IPS-20b (cell line): ENCODE results near the gene MTUS2.

Experiments used
- H3K27ac ChIP-seq: one replicate; pipeline ENCODE4 v1.5.1; 2013; ENCODE audit warnings: low read length
- H3K27me3 ChIP-seq: 2 replicates; pipeline ENCODE4 v1.6.1; 2013; ENCODE audit warnings: mild to moderate bottlenecking, low read length, inconsistent platforms; ENCODE audit not compliant: insufficient read depth
- H3K36me3 ChIP-seq: 2 replicates; pipeline ENCODE4 v1.6.1; 2013; ENCODE audit warnings: low read depth, mild to moderate bottlenecking, inconsistent platforms, low read length, moderate library complexity; ENCODE audit not compliant: insufficient read depth
- H3K4me1 ChIP-seq: 2 replicates; pipeline ENCODE4 v1.6.1; 2013; ENCODE audit warnings: mild to moderate bottlenecking, control low read depth, inconsistent platforms, low read length, moderate library complexity; ENCODE audit not compliant: insufficient read depth
- H3K4me3 ChIP-seq: 2 replicates; pipeline ENCODE4 v1.5.1; 2013; ENCODE audit warnings: mild to moderate bottlenecking, low read length, inconsistent platforms
- H3K9ac ChIP-seq: 2 replicates; pipeline ENCODE4 v1.6.1; 2013; ENCODE audit warnings: low read depth, mild to moderate bottlenecking, inconsistent platforms, low read length, moderate library complexity
- H3K9me3 ChIP-seq: 2 replicates; pipeline ENCODE4 v1.6.1; 2013; ENCODE audit warnings: mild to moderate bottlenecking, low read depth, low read length, inconsistent platforms; ENCODE audit not compliant: insufficient read depth

MTUS2 gene

GRCh38 chr13:29489650-29490560 is 669.8 kb downstream of the MTUS2 start:
- Histone ChIP-seq H3K9ac (no peak overlapping the region), H3K27ac (no peak overlapping the region), H3K9me3 (no peaks in the 10 kb centered on the region), H3K36me3 (no peaks in the 10 kb centered on the region), H3K27me3 (no peaks in the 10 kb centered on the region), H3K4me3 (no peak overlapping the region), H3K4me1 (peaks cover 8% of the 10 kb centered on the region; the same call in 1 of the 2 replicates)

GRCh38 chr13:29490561-29490885 is 670.4 kb downstream of the MTUS2 start:
- H3K27me3 ChIP-seq = no peaks in the 10 kb centered on the region
- peaks cover 8% of the 10 kb centered on the region; the same call in 1 of the 2 replicates for H3K4me1 ChIP-seq
- H3K4me3 ChIP-seq = no peak overlapping the region
- H3K27ac ChIP-seq = no peak overlapping the region
- no peaks in the 10 kb centered on the region for H3K36me3 ChIP-seq
- no peak overlapping the region for H3K9ac ChIP-seq
- no peaks in the 10 kb centered on the region for H3K9me3 ChIP-seq

- H3K4me3 ChIP-seq = no peak overlapping the region
- H3K4me1 ChIP-seq = peaks cover 8% of the 10 kb centered on the region; the same call in 1 of the 2 replicates
- H3K36me3 ChIP-seq = no peaks in the 10 kb centered on the region
- no peak overlapping the region for H3K9ac ChIP-seq
- no peaks in the 10 kb centered on the region for H3K27me3 ChIP-seq
- H3K27ac ChIP-seq = no peak overlapping the region
- H3K9me3 ChIP-seq = no peaks in the 10 kb centered on the region
Measured at GRCh38 chr13:29491248-29491647, 671.1 kb downstream of the MTUS2 start.

GRCh38 chr13:29493796-29494195 is 673.7 kb downstream of the MTUS2 start:
- H3K27me3 ChIP-seq = no peaks in the 10 kb centered on the region

GRCh38 chr13:29494520-29494919 is 674.4 kb downstream of the MTUS2 start:
- H3K9me3 ChIP-seq = no peaks in the 10 kb centered on the region
- no peak overlapping the region for H3K9ac ChIP-seq
- no peak overlapping the region for H3K4me3 ChIP-seq
- H3K27me3 ChIP-seq = no peaks in the 10 kb centered on the region
- no peaks in the 10 kb centered on the region for H3K36me3 ChIP-seq
- H3K27ac ChIP-seq = no peak overlapping the region
- H3K4me1 ChIP-seq = peaks cover 6% of the 10 kb centered on the region; the same call in 1 of the 2 replicates

More at GRCh38 chr13:29493796-29494195, 673.7 kb downstream of the MTUS2 start:
- Histone ChIP-seq H3K27ac (no peak overlapping the region), H3K4me1 (peaks cover 6% of the 10 kb centered on the region; the same call in 1 of the 2 replicates), H3K9ac (no peak overlapping the region), H3K36me3 (no peaks in the 10 kb centered on the region), H3K4me3 (no peak overlapping the region), H3K9me3 (no peaks in the 10 kb centered on the region)

- H3K4me1 ChIP-seq = peaks cover 6% of the 10 kb centered on the region; the same call in 1 of the 2 replicates
- H3K4me3 ChIP-seq = no peak overlapping the region
- no peaks in the 10 kb centered on the region for H3K36me3 ChIP-seq
- H3K9ac ChIP-seq = no peak overlapping the region
- no peaks in the 10 kb centered on the region for H3K27me3 ChIP-seq
- no peak overlapping the region for H3K27ac ChIP-seq
- H3K9me3 ChIP-seq = no peaks in the 10 kb centered on the region
Measured at GRCh38 chr13:29496241-29496712, 676.1 kb downstream of the MTUS2 start.

- H3K4me1 ChIP-seq = peaks cover 6% of the 10 kb centered on the region; the same call in 1 of the 2 replicates
- no peaks in the 10 kb centered on the region for H3K9me3 ChIP-seq
- no peaks in the 10 kb centered on the region for H3K36me3 ChIP-seq
- H3K9ac ChIP-seq = no peak overlapping the region
- no peaks in the 10 kb centered on the region for H3K27me3 ChIP-seq
- H3K4me3 ChIP-seq = no peak overlapping the region
- no peak overlapping the region for H3K27ac ChIP-seq
Measured at GRCh38 chr13:29497137-29497654, 677.1 kb downstream of the MTUS2 start.

GRCh38 chr13:29498426-29499040 is 678.4 kb downstream of the MTUS2 start:
- Histone ChIP-seq H3K36me3 (no peaks in the 10 kb centered on the region), H3K4me3 (no peak overlapping the region), H3K9ac (no peak overlapping the region; the same call in 1 of the 2 replicates), H3K4me1 (peaks cover 6% of the 10 kb centered on the region; the same call in 1 of the 2 replicates), H3K9me3 (no peaks in the 10 kb centered on the region), H3K27me3 (no peaks in the 10 kb centered on the region), H3K27ac (no peak overlapping the region)

- H3K27me3 ChIP-seq = peaks cover 5% of the 10 kb centered on the region; the same call in 1 of the 2 replicates
- no peak overlapping the region for H3K4me3 ChIP-seq
Measured at GRCh38 chr13:29499506-29500165, 679.5 kb downstream of the MTUS2 start.

GRCh38 chr13:29500386-29500785 is 680.2 kb downstream of the MTUS2 start:
- Histone ChIP-seq H3K4me3 (no peak overlapping the region), H3K27me3 (peaks cover 5% of the 10 kb centered on the region; the same call in 1 of the 2 replicates), H3K9ac (no peak overlapping the region), H3K27ac (no peak overlapping the region), H3K4me1 (no peaks in the 10 kb centered on the region), H3K9me3 (no peaks in the 10 kb centered on the region), H3K36me3 (no peaks in the 10 kb centered on the region)

More at GRCh38 chr13:29499506-29500165, 679.5 kb downstream of the MTUS2 start:
- H3K9me3 ChIP-seq = no peaks in the 10 kb centered on the region
- no peaks in the 10 kb centered on the region for H3K4me1 ChIP-seq
- no peak overlapping the region for H3K27ac ChIP-seq
- no peaks in the 10 kb centered on the region for H3K36me3 ChIP-seq
- H3K9ac ChIP-seq = no peak overlapping the region

- H3K27ac ChIP-seq = no peak overlapping the region
- H3K9ac ChIP-seq = no peak overlapping the region
- no peak overlapping the region for H3K4me3 ChIP-seq
- peaks cover 5% of the 10 kb centered on the region; the same call in 1 of the 2 replicates for H3K27me3 ChIP-seq
- H3K4me1 ChIP-seq = no peaks in the 10 kb centered on the region
- H3K36me3 ChIP-seq = no peaks in the 10 kb centered on the region
- no peaks in the 10 kb centered on the region for H3K9me3 ChIP-seq
Measured at GRCh38 chr13:29501674-29502073, 681.5 kb downstream of the MTUS2 start.
